ENCODE results near the gene HUS1.

DNA sequence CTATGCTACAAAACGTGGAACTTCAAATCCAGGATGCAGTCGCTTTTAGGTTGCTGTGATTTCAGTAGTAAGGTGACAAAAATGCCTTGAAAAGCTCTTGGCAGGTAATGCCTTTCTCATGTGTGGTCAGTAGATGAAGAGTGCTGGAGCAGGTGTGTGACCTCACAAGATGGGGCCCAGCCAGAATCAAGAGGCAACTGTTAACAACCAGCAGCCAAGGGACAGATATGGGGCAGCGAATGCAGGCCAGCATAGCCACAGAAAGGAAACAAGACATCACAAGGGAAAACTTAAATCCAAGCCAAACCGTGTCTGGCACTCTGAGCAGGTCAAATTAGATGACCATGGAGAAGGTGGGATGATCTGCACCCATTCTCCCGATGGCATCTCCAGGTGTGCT lies 12.3 kb downstream of the HUS1 start:
- TF ChIP-seq BHLHE40 (IDR thresholded peaks at IDR 0.05; ENCODE audit: low read depth, low read length), result no peak
- TF ChIP-seq, protein P1, sequence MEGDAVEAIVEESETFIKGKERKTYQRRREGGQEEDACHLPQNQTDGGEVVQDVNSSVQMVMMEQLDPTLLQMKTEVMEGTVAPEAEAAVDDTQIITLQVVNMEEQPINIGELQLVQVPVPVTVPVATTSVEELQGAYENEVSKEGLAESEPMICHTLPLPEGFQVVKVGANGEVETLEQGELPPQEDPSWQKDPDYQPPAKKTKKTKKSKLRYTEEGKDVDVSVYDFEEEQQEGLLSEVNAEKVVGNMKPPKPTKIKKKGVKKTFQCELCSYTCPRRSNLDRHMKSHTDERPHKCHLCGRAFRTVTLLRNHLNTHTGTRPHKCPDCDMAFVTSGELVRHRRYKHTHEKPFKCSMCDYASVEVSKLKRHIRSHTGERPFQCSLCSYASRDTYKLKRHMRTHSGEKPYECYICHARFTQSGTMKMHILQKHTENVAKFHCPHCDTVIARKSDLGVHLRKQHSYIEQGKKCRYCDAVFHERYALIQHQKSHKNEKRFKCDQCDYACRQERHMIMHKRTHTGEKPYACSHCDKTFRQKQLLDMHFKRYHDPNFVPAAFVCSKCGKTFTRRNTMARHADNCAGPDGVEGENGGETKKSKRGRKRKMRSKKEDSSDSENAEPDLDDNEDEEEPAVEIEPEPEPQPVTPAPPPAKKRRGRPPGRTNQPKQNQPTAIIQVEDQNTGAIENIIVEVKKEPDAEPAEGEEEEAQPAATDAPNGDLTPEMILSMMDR (conservative IDR thresholded peaks at IDR 0.05; ENCODE audit: low read depth, low read length), result no peak
- no peak for TF ChIP-seq SMC3 (IDR thresholded peaks at IDR 0.05; ENCODE audit: low read depth, low read length)
- TF ChIP-seq ELK1 (IDR thresholded peaks at IDR 0.05; ENCODE audit: borderline replicate concordance, low read depth, low read length), result no peak
- no peak for TF ChIP-seq RFX5 (IDR thresholded peaks at IDR 0.05; ENCODE audit: low read depth, low read length)
